ENCODE measurements around the gene B9D1.

The B9D1 gene

DNA sequence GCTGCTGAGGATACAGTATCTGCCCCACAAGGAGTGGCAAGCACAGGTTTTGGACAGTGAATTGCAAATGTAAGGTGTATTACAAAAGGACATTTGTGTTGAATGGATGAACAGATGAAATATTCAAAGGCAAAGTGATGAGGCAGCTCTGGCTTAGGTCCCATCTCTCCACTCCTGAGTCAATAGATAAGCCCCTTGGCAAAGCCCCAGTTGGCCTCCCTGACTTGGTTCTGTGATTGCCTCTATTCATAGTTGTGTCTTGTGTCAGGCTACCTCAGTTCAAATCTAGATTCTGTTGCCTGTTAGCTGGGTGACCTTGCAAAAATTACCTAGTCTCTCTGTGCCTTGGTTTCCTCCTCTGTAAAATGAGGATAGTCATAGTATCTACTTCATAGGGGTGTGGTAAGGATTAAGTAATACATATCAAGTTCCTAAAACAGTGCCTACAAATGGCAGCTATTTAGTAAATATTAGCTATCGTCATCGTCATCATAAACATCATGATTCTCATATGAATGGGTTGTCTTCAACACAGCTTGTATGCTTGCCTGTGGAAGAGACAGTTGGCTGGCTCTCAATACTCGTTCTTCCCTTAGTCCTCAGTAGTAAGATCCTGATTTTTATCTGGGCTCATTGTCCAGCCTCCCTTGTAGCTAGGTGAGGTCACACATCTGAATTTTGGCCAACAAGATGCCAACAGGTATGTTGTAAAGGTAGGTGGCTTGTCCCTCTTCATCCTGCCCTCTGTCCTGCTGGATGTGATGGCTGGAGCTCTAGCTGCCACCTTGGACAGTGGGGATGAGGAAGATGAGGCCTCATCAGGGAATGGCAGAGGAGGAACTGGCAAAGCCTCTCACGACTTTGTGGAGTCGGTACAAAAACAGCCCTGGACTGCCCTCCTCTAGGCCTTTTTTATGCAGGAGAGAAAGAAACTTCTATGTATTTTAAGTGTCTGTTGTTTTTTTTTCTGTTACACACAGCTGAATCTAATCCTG lies 26.6 kb upstream of the B9D1 start:
- TF ChIP-seq, protein P1, sequence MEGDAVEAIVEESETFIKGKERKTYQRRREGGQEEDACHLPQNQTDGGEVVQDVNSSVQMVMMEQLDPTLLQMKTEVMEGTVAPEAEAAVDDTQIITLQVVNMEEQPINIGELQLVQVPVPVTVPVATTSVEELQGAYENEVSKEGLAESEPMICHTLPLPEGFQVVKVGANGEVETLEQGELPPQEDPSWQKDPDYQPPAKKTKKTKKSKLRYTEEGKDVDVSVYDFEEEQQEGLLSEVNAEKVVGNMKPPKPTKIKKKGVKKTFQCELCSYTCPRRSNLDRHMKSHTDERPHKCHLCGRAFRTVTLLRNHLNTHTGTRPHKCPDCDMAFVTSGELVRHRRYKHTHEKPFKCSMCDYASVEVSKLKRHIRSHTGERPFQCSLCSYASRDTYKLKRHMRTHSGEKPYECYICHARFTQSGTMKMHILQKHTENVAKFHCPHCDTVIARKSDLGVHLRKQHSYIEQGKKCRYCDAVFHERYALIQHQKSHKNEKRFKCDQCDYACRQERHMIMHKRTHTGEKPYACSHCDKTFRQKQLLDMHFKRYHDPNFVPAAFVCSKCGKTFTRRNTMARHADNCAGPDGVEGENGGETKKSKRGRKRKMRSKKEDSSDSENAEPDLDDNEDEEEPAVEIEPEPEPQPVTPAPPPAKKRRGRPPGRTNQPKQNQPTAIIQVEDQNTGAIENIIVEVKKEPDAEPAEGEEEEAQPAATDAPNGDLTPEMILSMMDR (conservative IDR thresholded peaks at IDR 0.05; ENCODE audit: low read length): no peak
- no peak for DNase-seq (ENCODE audit: low read depth)
- no peak overlapping the region for H3K4me3 ChIP-seq (ENCODE audit: low read length)

GRCh38 chr17:19387921-19388521 lies 25.5 kb upstream of the B9D1 start:
- TF ChIP-seq, protein P1 (conservative IDR thresholded peaks at IDR 0.05; ENCODE audit: low read length): no peak
- no peak overlapping the region for H3K4me3 ChIP-seq (ENCODE audit: low read length)
- DNase-seq (ENCODE audit: low read depth): peak; percentile 90

- DNase-seq (ENCODE audit: low read depth): peak; percentile 96
- peak within 1 kb of the TSS; percentile 86 for H3K4me3 ChIP-seq (ENCODE audit: low read length)
- TF ChIP-seq, protein P1 (conservative IDR thresholded peaks at IDR 0.05; ENCODE audit: low read length): no peak
Measured at GRCh38 chr17:19386974-19387920, 24.7 kb upstream of the B9D1 start, which contains the start of gene MFAP4. Gene MFAP4 (minus strand): TSS chr17:19387190. CDS start chr17:19387155, 35 bp downstream.

DNA sequence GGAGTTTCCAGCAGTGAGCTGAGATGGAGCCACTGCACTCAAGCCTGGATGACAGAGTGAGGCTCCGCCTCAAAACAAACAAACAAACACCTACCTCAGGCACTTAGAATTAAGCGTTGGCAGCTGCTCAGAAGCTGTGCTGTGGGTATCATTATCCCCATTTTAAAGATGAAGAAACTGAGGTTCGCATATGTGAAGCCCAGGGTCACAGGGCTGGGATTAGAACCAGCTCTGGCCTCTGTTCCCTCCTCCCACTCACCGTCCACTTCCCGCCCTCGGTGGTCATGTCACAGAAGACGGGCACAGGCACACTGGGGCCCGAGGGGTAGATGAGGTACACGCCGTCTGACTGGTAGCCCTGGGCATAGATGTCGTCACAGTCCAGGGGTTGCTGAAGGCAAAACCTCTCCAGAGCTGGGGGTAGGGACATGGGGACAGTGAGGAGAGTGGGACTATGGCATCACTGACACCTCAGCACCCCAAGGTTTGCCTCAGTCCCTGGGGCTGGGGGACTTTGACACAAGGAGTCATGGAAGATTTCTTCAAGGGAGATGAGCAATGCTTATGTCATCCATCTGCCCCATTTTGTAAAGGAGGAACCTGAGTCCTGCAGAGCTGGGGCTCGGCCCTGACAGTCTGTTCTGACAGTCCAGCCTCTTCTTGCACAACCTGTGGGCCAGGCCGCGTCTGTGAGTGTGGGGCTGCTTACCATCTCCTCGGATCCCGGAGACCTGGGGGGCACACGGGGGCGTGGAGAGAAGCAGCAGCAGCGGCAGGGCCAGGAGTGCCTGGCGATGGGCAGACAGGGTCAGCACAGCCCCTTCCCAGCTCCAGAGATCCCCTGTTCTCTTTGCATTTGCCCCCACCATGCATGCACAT lies 23.8 kb upstream of the B9D1 start:
- TF ChIP-seq, protein P1 (conservative IDR thresholded peaks at IDR 0.05; ENCODE audit: low read length): no peak
- DNase-seq (ENCODE audit: low read depth): peak; percentile 88
- peak overlapping the region; percentile 86 for H3K4me3 ChIP-seq (ENCODE audit: low read length)

DNA sequence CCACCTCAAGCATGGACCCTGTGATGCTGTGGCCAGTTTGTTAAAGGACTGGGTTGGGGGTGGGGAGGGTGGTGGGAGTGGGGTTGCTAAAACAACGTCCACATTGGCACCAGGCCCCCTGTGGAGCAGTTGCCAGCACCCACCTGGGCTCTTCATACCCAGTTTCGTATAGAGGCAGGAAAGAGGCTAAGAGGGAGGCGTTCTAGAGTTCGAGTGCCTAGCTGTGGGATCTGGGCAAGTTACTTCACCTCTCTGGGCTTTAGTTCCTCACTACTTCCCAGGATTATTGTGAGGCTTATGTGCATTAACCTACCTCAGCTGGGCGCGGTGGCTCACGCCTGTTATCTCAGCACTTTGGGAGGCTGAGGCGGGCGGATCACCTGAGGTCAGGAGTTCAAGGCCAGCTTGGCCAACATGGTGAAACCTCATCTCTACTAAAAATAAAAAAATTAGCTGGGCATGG lies 23.0 kb upstream of the B9D1 start:
- TF ChIP-seq, protein P1 (conservative IDR thresholded peaks at IDR 0.05; ENCODE audit: low read length): no peak
- peak overlapping the region; percentile 86 for H3K4me3 ChIP-seq (ENCODE audit: low read length)
- DNase-seq (ENCODE audit: low read depth): no peak

Measured in AG10803 (cell line).